GM23338 (cell line): ENCODE measurements around the gene TRABD2A. TPM values are rescaled to one million over a fixed set of nuclear protein-coding genes. Genes with fewer than 3 reads are reported as not detected.

Experiments used
- ATAC-seq: fragments of 200-7000 bp; cut with Tn5 transposase; 3 replicates; pipeline ENCODE4 v1.9.1; 2020
- DNase-seq: peaks from one replicate; pipeline ENCODE4 v3.0.0-alpha.2; 2015; ENCODE audit warnings: low spot score
- H2AFZ ChIP-seq: fragments of 200-600 bp; sonication (generic); 2 replicates; pipeline ENCODE4 v1.8.0; 2016; ENCODE audit warnings: antibody characterized with exemption, mild to moderate bottlenecking, moderate library complexity
- H3F3A ChIP-seq: fragments of 200-600 bp; sonication (generic); replicated peaks from 2 replicates; pipeline ENCODE4 v1.8.0; 2017; ENCODE audit warnings: antibody characterized with exemption, mixed run types, low read depth
- H3K27ac ChIP-seq: fragments of 200-600 bp; sonication (generic); 2 replicates; pipeline ENCODE4 v1.6.1; 2016; ENCODE audit warnings: low read depth
- H3K27me3 ChIP-seq: fragments of 200-600 bp; sonication (generic); 2 replicates; pipeline ENCODE4 v1.8.0; 2016; ENCODE audit warnings: mild to moderate bottlenecking, mixed run types, moderate library complexity; ENCODE audit not compliant: insufficient read depth
- H3K36me3 ChIP-seq: fragments of 200-600 bp; sonication (generic); 2 replicates; pipeline ENCODE4 v1.8.0; 2016; ENCODE audit warnings: mild to moderate bottlenecking; ENCODE audit not compliant: insufficient read depth
- H3K4me1 ChIP-seq: fragments of 200-600 bp; sonication (generic); 2 replicates; pipeline ENCODE4 v1.8.0; 2016; ENCODE audit warnings: mild to moderate bottlenecking, moderate library complexity; ENCODE audit not compliant: insufficient read depth
- H3K4me2 ChIP-seq: fragments of 200-600 bp; sonication (generic); 2 replicates; pipeline ENCODE4 v1.7.1; 2017; ENCODE audit warnings: mixed run types
- H3K4me3 ChIP-seq: fragments of 200-600 bp; sonication (generic); 2 replicates; pipeline ENCODE4 v1.6.1; 2016; ENCODE audit warnings: mixed run types
- H3K79me2 ChIP-seq: fragments of 200-600 bp; sonication (generic); replicated peaks from 2 replicates; pipeline ENCODE4 v1.8.0; 2017; ENCODE audit warnings: mild to moderate bottlenecking; ENCODE audit not compliant: insufficient read depth
- H3K9me2 ChIP-seq: fragments of 200-600 bp; sonication (generic); 2 replicates; pipeline ENCODE4 v1.8.0; 2017; ENCODE audit not compliant: insufficient read depth
- H4K20me1 ChIP-seq: fragments of 200-600 bp; sonication (generic); replicated peaks from 2 replicates; pipeline ENCODE4 v1.8.0; 2017; ENCODE audit warnings: mild to moderate bottlenecking; ENCODE audit not compliant: insufficient read depth
- H3K27ac Mint-ChIP-seq: 2 replicates; pipeline ENCODE4 v1.8.0; 2020; ENCODE audit warnings: inconsistent platforms, mild to moderate bottlenecking, moderate library complexity, mixed read lengths
- H3K27me3 Mint-ChIP-seq: 3 replicates; pipeline ENCODE4 v1.8.0; 2022; ENCODE audit warnings: low read depth, mild to moderate bottlenecking, moderate library complexity, mixed read lengths, inconsistent platforms; ENCODE audit not compliant: insufficient read depth, poor library complexity
- H3K36me3 Mint-ChIP-seq: 3 replicates; pipeline ENCODE4 v1.8.0; 2021; ENCODE audit warnings: low read depth, mild to moderate bottlenecking, inconsistent platforms, moderate library complexity, mixed read lengths
- H3K4me1 Mint-ChIP-seq: 3 replicates; pipeline ENCODE4 v1.8.0; 2020; ENCODE audit warnings: mild to moderate bottlenecking, inconsistent platforms, mixed read lengths
- H3K4me3 Mint-ChIP-seq: 3 replicates; pipeline ENCODE4 v1.8.0; 2021; ENCODE audit warnings: moderate library complexity, mild to moderate bottlenecking, inconsistent platforms, mixed read lengths
- H3K9me3 Mint-ChIP-seq: 3 replicates; pipeline ENCODE4 v1.8.0; 2020; ENCODE audit warnings: moderate library complexity, mild to moderate bottlenecking, inconsistent platforms, mixed read lengths
- CREB1 ChIP-seq: fragments of 250-450 bp; sonication (Bioruptor Pico); IDR thresholded peaks from 2 replicates; pipeline ENCODE4 v1.5.0; 2020; ENCODE audit warnings: low read depth, mild to moderate bottlenecking, moderate library complexity
- EZH2phosphoT487 ChIP-seq: fragments of 200-600 bp; sonication (generic); IDR thresholded peaks from one replicate; pipeline ENCODE4 v1.8.1; 2018; ENCODE audit warnings: antibody characterized with exemption; ENCODE audit not compliant: unreplicated experiment
- JUNB ChIP-seq: IDR thresholded peaks from one replicate; pipeline ENCODE4 v1.6.1; 2016; ENCODE audit warnings: antibody characterized with exemption; ENCODE audit not compliant: unreplicated experiment
- NANOG ChIP-seq: IDR thresholded peaks from 2 replicates; pipeline ENCODE4 v1.6.1; 2016; ENCODE audit warnings: antibody characterized with exemption, borderline replicate concordance
- POLR2AphosphoS5 ChIP-seq: IDR thresholded peaks from 2 replicates; pipeline ENCODE4 v1.6.1; 2016; ENCODE audit warnings: antibody characterized with exemption, low read depth
- ZNF331 ChIP-seq: fragments of 250-450 bp; sonication (Bioruptor Pico); IDR thresholded peaks from 2 replicates; pipeline ENCODE4 v1.5.0; 2020; ENCODE audit warnings: low read depth, mild to moderate bottlenecking, moderate library complexity
- polyA plus RNA-seq: library from polyadenylated mRNA; unstranded; fragments of >200 nt; fragmentation: Nextera tagmentation; extraction: Ambion mirVana; gene quantifications from 2 replicates; pipeline ENCODE4 v1.2.1, GENCODE V29; 2016
- total RNA-seq: library from RNA; depleted of rRNA; stranded (reverse); fragments of >200 nt; shearing (Covaris generic); gene quantifications from 2 replicates; pipeline ENCODE4 v1.2.3, GENCODE V29; 2014
- TF ChIP-seq, protein P1 (sequence below), 2 experiments: fragments of 200-600 bp in 1 of 2; sonication (generic) in 1 of 2; conservative IDR thresholded peaks; 2 replicates each; pipeline versions ENCODE4 v1.5.1 to v1.6.1; 2016 to 2017; ENCODE audit warnings: antibody characterized with exemption in 2 of 2, low read depth in 2 of 2, mild to moderate bottlenecking in 2 of 2, moderate library complexity in 1 of 2
- TF ChIP-seq, protein P2 (sequence below): fragments of 250-450 bp; sonication (Bioruptor Pico); IDR thresholded peaks from 2 replicates; pipeline ENCODE4 v1.5.0; 2020; ENCODE audit warnings: mild to moderate bottlenecking, moderate library complexity

TRABD2A gene
- total and polyA plus RNA-seq, 2 experiments from 2014 or later, result 5.5 to 12.1 TPM

GRCh38 chr2:84858937-84859336 lies 21.9 kb downstream of the TRABD2A start:
- H3K4me3 Mint-ChIP-seq, result no peak overlapping the region
- H3K27me3 ChIP-seq, result peaks cover 41% of the 10 kb centered on the region
- H3K4me2 ChIP-seq, result no peak overlapping the region
- H3K36me3 ChIP-seq, result no peaks in the 10 kb centered on the region
- no peaks in the 10 kb centered on the region; the same call in 1 of the 2 replicates for H4K20me1 ChIP-seq
- TF ChIP-seq CREB1 (CRISPR knock-in tag) (no peak), EZH2phosphoT487 (no peak), ZNF331 (CRISPR knock-in tag) (no peak), POLR2AphosphoS5 (no peak), JUNB (no peak), NANOG (no peak)
- TF ChIP-seq, protein P1, sequence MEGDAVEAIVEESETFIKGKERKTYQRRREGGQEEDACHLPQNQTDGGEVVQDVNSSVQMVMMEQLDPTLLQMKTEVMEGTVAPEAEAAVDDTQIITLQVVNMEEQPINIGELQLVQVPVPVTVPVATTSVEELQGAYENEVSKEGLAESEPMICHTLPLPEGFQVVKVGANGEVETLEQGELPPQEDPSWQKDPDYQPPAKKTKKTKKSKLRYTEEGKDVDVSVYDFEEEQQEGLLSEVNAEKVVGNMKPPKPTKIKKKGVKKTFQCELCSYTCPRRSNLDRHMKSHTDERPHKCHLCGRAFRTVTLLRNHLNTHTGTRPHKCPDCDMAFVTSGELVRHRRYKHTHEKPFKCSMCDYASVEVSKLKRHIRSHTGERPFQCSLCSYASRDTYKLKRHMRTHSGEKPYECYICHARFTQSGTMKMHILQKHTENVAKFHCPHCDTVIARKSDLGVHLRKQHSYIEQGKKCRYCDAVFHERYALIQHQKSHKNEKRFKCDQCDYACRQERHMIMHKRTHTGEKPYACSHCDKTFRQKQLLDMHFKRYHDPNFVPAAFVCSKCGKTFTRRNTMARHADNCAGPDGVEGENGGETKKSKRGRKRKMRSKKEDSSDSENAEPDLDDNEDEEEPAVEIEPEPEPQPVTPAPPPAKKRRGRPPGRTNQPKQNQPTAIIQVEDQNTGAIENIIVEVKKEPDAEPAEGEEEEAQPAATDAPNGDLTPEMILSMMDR (conservative IDR thresholded peaks at IDR 0.05; ENCODE audit: low read depth in 2 of 2), result no peak
- TF ChIP-seq, protein P2, sequence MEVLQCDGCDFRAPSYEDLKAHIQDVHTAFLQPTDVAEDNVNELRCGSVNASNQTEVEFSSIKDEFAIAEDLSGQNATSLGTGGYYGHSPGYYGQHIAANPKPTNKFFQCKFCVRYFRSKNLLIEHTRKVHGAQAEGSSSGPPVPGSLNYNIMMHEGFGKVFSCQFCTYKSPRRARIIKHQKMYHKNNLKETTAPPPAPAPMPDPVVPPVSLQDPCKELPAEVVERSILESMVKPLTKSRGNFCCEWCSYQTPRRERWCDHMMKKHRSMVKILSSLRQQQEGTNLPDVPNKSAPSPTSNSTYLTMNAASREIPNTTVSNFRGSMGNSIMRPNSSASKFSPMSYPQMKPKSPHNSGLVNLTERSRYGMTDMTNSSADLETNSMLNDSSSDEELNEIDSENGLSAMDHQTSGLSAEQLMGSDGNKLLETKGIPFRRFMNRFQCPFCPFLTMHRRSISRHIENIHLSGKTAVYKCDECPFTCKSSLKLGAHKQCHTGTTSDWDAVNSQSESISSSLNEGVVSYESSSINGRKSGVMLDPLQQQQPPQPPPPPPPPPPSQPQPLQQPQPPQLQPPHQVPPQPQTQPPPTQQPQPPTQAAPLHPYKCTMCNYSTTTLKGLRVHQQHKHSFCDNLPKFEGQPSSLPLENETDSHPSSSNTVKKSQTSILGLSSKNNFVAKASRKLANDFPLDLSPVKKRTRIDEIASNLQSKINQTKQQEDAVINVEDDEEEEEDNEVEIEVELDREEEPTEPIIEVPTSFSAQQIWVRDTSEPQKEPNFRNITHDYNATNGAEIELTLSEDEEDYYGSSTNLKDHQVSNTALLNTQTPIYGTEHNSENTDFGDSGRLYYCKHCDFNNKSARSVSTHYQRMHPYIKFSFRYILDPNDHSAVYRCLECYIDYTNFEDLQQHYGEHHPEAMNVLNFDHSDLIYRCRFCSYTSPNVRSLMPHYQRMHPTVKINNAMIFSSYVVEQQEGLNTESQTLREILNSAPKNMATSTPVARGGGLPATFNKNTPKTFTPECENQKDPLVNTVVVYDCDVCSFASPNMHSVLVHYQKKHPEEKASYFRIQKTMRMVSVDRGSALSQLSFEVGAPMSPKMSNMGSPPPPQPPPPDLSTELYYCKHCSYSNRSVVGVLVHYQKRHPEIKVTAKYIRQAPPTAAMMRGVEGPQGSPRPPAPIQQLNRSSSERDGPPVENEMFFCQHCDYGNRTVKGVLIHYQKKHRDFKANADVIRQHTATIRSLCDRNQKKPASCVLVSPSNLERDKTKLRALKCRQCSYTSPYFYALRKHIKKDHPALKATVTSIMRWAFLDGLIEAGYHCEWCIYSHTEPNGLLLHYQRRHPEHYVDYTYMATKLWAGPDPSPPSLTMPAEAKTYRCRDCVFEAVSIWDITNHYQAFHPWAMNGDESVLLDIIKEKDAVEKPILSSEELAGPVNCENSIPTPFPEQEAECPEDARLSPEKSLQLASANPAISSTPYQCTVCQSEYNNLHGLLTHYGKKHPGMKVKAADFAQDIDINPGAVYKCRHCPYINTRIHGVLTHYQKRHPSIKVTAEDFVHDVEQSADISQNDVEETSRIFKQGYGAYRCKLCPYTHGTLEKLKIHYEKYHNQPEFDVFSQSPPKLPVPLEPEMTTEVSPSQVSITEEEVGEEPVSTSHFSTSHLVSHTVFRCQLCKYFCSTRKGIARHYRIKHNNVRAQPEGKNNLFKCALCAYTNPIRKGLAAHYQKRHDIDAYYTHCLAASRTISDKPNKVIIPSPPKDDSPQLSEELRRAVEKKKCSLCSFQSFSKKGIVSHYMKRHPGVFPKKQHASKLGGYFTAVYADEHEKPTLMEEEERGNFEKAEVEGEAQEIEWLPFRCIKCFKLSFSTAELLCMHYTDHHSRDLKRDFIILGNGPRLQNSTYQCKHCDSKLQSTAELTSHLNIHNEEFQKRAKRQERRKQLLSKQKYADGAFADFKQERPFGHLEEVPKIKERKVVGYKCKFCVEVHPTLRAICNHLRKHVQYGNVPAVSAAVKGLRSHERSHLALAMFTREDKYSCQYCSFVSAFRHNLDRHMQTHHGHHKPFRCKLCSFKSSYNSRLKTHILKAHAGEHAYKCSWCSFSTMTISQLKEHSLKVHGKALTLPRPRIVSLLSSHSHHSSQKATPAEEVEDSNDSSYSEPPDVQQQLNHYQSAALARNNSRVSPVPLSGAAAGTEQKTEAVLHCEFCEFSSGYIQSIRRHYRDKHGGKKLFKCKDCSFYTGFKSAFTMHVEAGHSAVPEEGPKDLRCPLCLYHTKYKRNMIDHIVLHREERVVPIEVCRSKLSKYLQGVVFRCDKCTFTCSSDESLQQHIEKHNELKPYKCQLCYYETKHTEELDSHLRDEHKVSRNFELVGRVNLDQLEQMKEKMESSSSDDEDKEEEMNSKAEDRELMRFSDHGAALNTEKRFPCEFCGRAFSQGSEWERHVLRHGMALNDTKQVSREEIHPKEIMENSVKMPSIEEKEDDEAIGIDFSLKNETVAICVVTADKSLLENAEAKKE (CRISPR knock-in tag), result no peak
- H3K27ac ChIP-seq, result no peak overlapping the region
- no peak overlapping the region for H3K27ac Mint-ChIP-seq
- H3F3A ChIP-seq, result no peaks in the 10 kb centered on the region
- no peaks in the 10 kb centered on the region for H3K79me2 ChIP-seq
- peaks cover 24% of the 10 kb centered on the region for H3K4me1 ChIP-seq
- DNase-seq (no peak), ATAC-seq (no peak)
- peaks cover 45% of the 10 kb centered on the region for H3K27me3 Mint-ChIP-seq
- H2AFZ ChIP-seq, result no peak overlapping the region
- H3K36me3 Mint-ChIP-seq, result no peaks in the 10 kb centered on the region
- peaks cover 3% of the 10 kb centered on the region; the same call in 2 of the 3 replicates for H3K9me3 Mint-ChIP-seq
- H3K9me2 ChIP-seq, result peaks cover 12% of the 10 kb centered on the region
- no peak overlapping the region for H3K4me3 ChIP-seq
- H3K4me1 Mint-ChIP-seq, result peaks cover 30% of the 10 kb centered on the region
